Muscle layer of duodenum (tissue), 2 donors: ENCODE data around the gene TM9SF4.

ENCODE experiments used
- H3K27ac ChIP-seq: one replicate; pipeline ENCODE4 v1.7.0; 2013; ENCODE audit warnings: mild to moderate bottlenecking, low read length
- H3K27me3 ChIP-seq: one replicate; pipeline ENCODE4 v1.7.0; 2013; ENCODE audit warnings: low read depth, mild to moderate bottlenecking, control low read depth, low read length
- H3K36me3 ChIP-seq, 2 donors: one replicate each; pipeline ENCODE4 v1.7.0; 2013; ENCODE audit warnings: low read length in 2 of 2, control low read depth in 1 of 2, mild to moderate bottlenecking in 1 of 2; ENCODE audit not compliant: insufficient read depth in 2 of 2, control insufficient read depth in 1 of 2
- H3K4me1 ChIP-seq, 2 donors: one replicate each; pipeline ENCODE4 v1.7.0; 2013; ENCODE audit warnings: low read length in 2 of 2, mild to moderate bottlenecking in 2 of 2, control low read depth in 1 of 2, moderate library complexity in 1 of 2; ENCODE audit not compliant: insufficient read depth in 2 of 2, control insufficient read depth in 1 of 2
- H3K4me3 ChIP-seq, 2 donors: one replicate each; pipeline ENCODE4 v1.7.0; 2013; ENCODE audit warnings: low read length in 2 of 2, low read depth in 1 of 2, mild to moderate bottlenecking in 1 of 2
- H3K9me3 ChIP-seq, 2 donors: one replicate each; pipeline ENCODE4 v1.7.0; 2013; ENCODE audit warnings: low read length in 2 of 2, control low read depth in 1 of 2, mild to moderate bottlenecking in 1 of 2; ENCODE audit not compliant: control insufficient read depth in 1 of 2
- donor health status: healthy.

Gene TM9SF4

DNA sequence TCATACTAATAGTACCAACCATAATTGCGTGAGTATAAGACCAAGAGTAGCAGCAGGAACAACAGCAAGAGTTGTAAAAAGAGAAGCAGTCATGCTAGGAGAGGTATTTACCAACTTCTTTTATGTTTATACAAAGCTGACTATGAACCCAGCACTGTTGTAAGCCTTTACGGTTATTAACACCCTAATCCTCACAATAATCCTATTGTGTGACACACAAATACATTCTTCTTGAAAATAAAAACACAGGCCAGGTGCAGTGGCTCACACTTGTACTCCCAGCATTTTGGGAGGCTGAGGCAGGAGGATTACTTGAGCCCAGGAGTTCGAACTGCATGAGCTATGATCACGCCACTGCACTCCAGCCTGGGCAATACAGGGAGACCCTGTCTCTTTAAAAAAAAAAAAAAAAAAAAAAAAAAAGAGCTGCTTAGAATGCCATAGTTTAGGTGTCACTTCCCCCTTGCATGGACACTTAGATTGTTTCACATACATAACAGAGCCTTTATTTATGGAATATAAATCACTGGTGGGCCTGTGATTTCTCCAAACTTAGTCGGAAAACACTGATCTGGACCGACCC is 37.3 kb upstream of the TM9SF4 start:
- H3K4me1 ChIP-seq: no peaks in the 10 kb centered on the region
- no peaks in the 10 kb centered on the region for H3K27me3 ChIP-seq
- no peak overlapping the region for H3K4me3 ChIP-seq
- no peaks in the 10 kb centered on the region for H3K9me3 ChIP-seq
- no peak overlapping the region for H3K27ac ChIP-seq
- H3K36me3 ChIP-seq: no peaks in the 10 kb centered on the region

- Histone ChIP-seq H3K27ac (no peak overlapping the region), H3K27me3 (no peaks in the 10 kb centered on the region), H3K4me1 (no peaks in the 10 kb centered on the region), H3K9me3 (no peaks in the 10 kb centered on the region), H3K36me3 (no peaks in the 10 kb centered on the region), H3K4me3 (no peak overlapping the region)
Measured at GRCh38 chr20:32075534-32075933, 34.0 kb upstream of the TM9SF4 start.

GRCh38 chr20:32077190-32077589 is 32.3 kb upstream of the TM9SF4 start:
- Histone ChIP-seq H3K4me3 (no peak overlapping the region), H3K27me3 (no peaks in the 10 kb centered on the region), H3K4me1 (no peaks in the 10 kb centered on the region), H3K9me3 (no peaks in the 10 kb centered on the region), H3K27ac (no peak overlapping the region), H3K36me3 (no peaks in the 10 kb centered on the region)

DNA sequence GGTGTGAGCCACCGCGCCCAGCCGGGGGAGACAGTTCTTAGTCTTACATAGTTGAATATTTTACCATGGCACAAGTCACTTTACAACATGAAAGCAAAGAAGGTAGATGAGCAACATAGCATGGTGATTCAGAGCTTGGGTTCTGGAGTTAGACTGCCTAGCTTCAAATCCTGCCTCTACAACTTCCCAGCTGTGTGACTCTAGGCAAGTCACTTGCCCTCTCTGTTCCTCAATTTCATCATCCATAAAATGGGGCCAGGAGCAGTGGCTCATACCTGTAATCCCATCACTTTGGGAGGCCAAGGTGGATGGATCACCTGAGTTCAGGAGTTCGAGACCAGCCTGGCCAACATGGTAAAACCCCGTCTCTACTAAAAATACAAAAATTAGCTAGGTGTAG is 31.2 kb upstream of the TM9SF4 start:
- Histone ChIP-seq H3K36me3 (no peaks in the 10 kb centered on the region), H3K4me3 (no peak overlapping the region), H3K4me1 (no peaks in the 10 kb centered on the region), H3K27ac (no peak overlapping the region), H3K27me3 (no peaks in the 10 kb centered on the region), H3K9me3 (no peaks in the 10 kb centered on the region)

DNA sequence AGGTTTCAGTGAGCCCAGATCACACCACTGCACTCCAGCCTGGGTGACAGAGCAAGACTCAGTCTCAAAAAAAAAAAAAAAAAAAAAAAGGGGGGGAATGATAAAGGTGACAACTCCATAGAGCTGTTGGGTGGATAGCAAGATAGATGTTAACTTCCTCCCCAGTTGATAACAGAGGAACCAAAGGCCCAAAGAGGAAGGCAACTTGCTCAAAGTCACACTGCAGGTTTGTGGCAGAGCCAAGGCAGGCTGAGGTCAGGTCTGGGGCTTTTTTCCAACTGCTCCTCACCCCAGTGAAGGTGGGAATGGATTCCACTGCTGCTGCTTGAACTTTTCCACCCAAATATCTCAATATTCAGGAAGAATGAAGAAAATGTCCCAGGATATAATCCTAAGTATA is 30.7 kb upstream of the TM9SF4 start:
- H3K9me3 ChIP-seq: no peaks in the 10 kb centered on the region
- no peaks in the 10 kb centered on the region for H3K36me3 ChIP-seq
- H3K27me3 ChIP-seq: no peaks in the 10 kb centered on the region
- H3K4me3 ChIP-seq: no peak overlapping the region
- no peaks in the 10 kb centered on the region for H3K4me1 ChIP-seq
- no peak overlapping the region for H3K27ac ChIP-seq

DNA sequence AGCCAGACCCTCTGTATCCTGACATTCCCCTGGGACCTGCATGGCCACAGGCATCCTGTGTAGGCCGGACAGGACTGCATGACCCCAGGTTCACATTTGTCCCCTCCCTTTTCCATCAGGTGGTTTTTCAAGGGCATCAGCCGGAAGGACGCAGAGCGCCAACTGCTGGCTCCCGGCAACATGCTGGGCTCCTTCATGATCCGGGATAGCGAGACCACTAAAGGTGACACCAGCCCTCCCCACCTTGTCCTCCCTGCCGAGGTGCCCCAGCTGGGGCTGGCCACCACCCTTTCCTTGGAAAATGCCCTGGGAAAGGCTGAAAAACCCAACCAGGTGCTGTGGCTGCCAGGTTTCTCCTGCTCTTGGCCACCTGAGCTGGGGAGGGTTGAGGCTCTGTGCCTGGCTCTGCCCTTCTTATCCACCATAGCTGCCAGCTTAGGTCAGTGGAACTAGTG is 29.8 kb upstream of the TM9SF4 start:
- Histone ChIP-seq H3K27ac (no peak overlapping the region), H3K36me3 (no peaks in the 10 kb centered on the region), H3K4me3 (no peak overlapping the region), H3K4me1 (no peaks in the 10 kb centered on the region), H3K9me3 (no peaks in the 10 kb centered on the region), H3K27me3 (no peaks in the 10 kb centered on the region)

- no peak overlapping the region for H3K4me3 ChIP-seq
- no peaks in the 10 kb centered on the region for H3K4me1 ChIP-seq
- H3K27me3 ChIP-seq: no peaks in the 10 kb centered on the region
- no peaks in the 10 kb centered on the region for H3K36me3 ChIP-seq
- H3K9me3 ChIP-seq: no peaks in the 10 kb centered on the region
- no peak overlapping the region for H3K27ac ChIP-seq
Measured at GRCh38 chr20:32080783-32081182, 28.7 kb upstream of the TM9SF4 start.

DNA sequence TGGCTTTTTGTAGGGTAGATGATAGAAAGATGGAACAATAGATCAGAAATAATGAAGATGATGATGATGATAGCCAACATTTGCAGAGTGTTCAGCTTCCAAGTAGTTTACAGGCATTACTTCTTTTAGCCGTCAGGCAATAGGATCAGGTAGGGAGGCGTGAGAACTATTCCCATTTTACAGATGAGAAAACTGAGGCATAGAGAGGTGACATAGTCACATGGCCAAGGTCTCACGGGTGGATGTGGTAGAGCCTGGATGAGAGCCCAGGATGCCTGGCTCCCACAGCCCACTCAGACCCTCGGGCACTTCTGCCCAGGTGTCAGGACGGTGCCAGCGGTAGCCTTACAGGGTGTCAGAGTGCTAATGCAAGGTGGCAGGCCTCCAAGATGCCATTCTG is 26.0 kb upstream of the TM9SF4 start:
- Histone ChIP-seq H3K4me1 (no peaks in the 10 kb centered on the region), H3K36me3 (peaks cover 0 to 5% of the 10 kb centered on the region in 2 donors), H3K9me3 (no peaks in the 10 kb centered on the region), H3K27ac (no peak overlapping the region), H3K4me3 (no peak overlapping the region), H3K27me3 (no peaks in the 10 kb centered on the region)

DNA sequence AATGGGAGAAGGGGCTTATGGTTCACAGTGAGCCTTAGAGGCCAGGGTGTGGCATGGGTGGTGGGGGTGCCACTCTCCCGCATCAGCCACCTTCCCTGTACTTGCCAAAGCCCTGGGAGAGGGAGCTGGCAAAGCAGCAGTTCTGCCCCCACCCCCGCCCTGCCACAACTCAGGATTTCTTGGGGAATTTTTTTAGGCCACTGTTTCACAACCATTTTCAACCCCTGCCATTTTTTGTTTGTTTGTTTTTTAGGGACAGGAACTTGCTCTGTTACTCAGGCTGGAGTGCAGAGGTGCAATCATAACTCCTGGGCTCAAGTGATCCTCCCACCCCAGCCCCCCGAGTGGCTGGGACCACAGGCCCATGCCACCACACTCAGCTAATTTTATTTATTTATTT is 22.4 kb upstream of the TM9SF4 start:
- Histone ChIP-seq H3K4me3 (no peak overlapping the region), H3K27me3 (no peaks in the 10 kb centered on the region), H3K4me1 (no peaks in the 10 kb centered on the region), H3K27ac (no peak overlapping the region), H3K9me3 (no peaks in the 10 kb centered on the region), H3K36me3 (peaks cover 0 to 5% of the 10 kb centered on the region in 2 donors)

DNA sequence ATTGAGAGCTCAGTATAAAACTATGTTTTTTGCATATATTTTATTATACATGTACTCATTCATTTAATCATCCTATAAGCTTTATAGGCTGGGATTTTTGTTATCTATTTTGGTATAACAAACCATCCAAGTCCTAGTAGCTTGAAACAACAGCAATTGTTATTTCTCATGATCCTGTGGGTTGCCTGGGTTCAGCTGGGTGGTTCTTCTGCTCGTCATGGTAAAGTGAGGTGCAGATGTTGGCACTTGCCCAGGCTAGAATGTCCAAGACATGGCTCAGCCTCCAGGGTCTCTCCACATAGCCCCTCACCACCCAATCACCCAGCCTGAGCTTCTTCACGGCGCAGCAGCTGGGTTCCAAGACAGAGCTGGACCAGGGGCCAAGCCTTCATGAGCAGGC is 20.8 kb upstream of the TM9SF4 start:
- Histone ChIP-seq H3K9me3 (no peaks in the 10 kb centered on the region), H3K27me3 (no peaks in the 10 kb centered on the region), H3K36me3 (peaks cover 0 to 5% of the 10 kb centered on the region in 2 donors), H3K27ac (no peak overlapping the region), H3K4me1 (no peaks in the 10 kb centered on the region), H3K4me3 (no peak overlapping the region)

- H3K27ac ChIP-seq: no peak overlapping the region
Measured at GRCh38 chr20:32089637-32090362, 19.7 kb upstream of the TM9SF4 start.

DNA sequence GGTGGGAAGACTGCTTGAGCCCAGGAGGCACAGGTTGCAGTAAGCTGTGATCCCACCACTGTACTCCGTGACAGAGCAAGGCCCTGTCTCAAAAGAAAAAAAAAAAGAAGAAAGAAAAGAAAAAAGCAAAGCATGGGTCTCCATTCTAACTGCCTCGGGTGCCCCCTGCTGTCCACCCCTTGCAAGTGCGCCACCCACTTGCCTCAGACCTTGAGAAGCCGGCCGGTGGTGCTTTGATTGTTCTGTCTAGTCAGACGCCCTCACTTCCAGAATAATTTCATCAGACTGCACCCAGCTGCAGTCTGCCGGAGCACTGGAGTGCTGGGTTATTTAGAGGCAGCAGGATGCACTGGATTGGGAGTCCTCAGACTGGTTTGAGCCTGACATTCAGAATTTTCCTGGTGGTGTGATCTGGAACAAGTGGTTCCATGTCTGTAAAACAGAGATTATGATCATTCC is 17.6 kb upstream of the TM9SF4 start:
- Histone ChIP-seq H3K4me3 (no peak overlapping the region), H3K9me3 (no peaks in the 10 kb centered on the region), H3K27ac (no peak overlapping the region), H3K27me3 (no peaks in the 10 kb centered on the region), H3K4me1 (no peaks in the 10 kb centered on the region), H3K36me3 (peaks cover 0 to 5% of the 10 kb centered on the region in 2 donors)

More at GRCh38 chr20:32089637-32090362, 19.7 kb upstream of the TM9SF4 start:
- Histone ChIP-seq H3K36me3 (peaks cover 0 to 5% of the 10 kb centered on the region in 2 donors), H3K4me3 (no peak overlapping the region), H3K9me3 (no peaks in the 10 kb centered on the region), H3K4me1 (no peaks in the 10 kb centered on the region), H3K27me3 (no peaks in the 10 kb centered on the region)
